Measurements from ENCODE around the gene CXCL1.

GRCh38 chr4:73860181-73860580 is 9.0 kb upstream of the CXCL1 start:
- TF ChIP-seq, protein P1, sequence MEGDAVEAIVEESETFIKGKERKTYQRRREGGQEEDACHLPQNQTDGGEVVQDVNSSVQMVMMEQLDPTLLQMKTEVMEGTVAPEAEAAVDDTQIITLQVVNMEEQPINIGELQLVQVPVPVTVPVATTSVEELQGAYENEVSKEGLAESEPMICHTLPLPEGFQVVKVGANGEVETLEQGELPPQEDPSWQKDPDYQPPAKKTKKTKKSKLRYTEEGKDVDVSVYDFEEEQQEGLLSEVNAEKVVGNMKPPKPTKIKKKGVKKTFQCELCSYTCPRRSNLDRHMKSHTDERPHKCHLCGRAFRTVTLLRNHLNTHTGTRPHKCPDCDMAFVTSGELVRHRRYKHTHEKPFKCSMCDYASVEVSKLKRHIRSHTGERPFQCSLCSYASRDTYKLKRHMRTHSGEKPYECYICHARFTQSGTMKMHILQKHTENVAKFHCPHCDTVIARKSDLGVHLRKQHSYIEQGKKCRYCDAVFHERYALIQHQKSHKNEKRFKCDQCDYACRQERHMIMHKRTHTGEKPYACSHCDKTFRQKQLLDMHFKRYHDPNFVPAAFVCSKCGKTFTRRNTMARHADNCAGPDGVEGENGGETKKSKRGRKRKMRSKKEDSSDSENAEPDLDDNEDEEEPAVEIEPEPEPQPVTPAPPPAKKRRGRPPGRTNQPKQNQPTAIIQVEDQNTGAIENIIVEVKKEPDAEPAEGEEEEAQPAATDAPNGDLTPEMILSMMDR (IDR thresholded peaks at IDR 0.05; ENCODE audit: borderline replicate concordance, extremely low read depth, low read length, poor library complexity, severe bottlenecking), result no peak
- no peak for TF ChIP-seq EZH2 (IDR thresholded peaks at IDR 0.05; ENCODE audit: borderline replicate concordance, low read depth, low read length, severe bottlenecking)
